Parathyroid adenoma (tissue), 2 donors: ENCODE results near the gene DOCK2.

ENCODE experiments used
- H2AFZ ChIP-seq: fragments of 300-600 bp; sonication (generic); one replicate; pipeline ENCODE4 v1.7.0; 2017; ENCODE audit warnings: antibody characterized with exemption, mild to moderate bottlenecking
- H3K27ac ChIP-seq: fragments of 300-600 bp; sonication (generic); one replicate; pipeline ENCODE4 v1.7.0; 2017
- H3K27me3 ChIP-seq: fragments of 300-600 bp; sonication (generic); one replicate; pipeline ENCODE4 v1.7.0; 2017; ENCODE audit warnings: low read length; ENCODE audit not compliant: control insufficient read depth, insufficient read depth
- H3K36me3 ChIP-seq: fragments of 300-600 bp; sonication (generic); one replicate; pipeline ENCODE4 v1.7.0; 2017; ENCODE audit warnings: low read length; ENCODE audit not compliant: control insufficient read depth, insufficient read depth
- H3K4me1 ChIP-seq: fragments of 300-600 bp; sonication (generic); one replicate; pipeline ENCODE4 v1.7.0; 2017; ENCODE audit warnings: control low read depth
- H3K4me2 ChIP-seq: fragments of 300-600 bp; sonication (generic); one replicate; pipeline ENCODE4 v1.7.0; 2017; ENCODE audit warnings: low read length
- H3K4me3 ChIP-seq: fragments of 300-600 bp; sonication (generic); one replicate; pipeline ENCODE4 v1.7.0; 2017; ENCODE audit warnings: low read depth, low read length
- H3K79me2 ChIP-seq: fragments of 300-600 bp; sonication (generic); one replicate; pipeline ENCODE4 v1.7.0; 2017; ENCODE audit warnings: control low read depth
- H3K9ac ChIP-seq: fragments of 300-600 bp; sonication (generic); one replicate; pipeline ENCODE4 v1.7.0; 2017; ENCODE audit warnings: mild to moderate bottlenecking
- H3K9me3 ChIP-seq: fragments of 300-600 bp; sonication (generic); one replicate; pipeline ENCODE4 v1.7.0; 2017; ENCODE audit warnings: low read length; ENCODE audit not compliant: control insufficient read depth
- CTCF ChIP-seq: fragments of 300-600 bp; sonication (generic); IDR thresholded peaks from one replicate; pipeline ENCODE4 v1.7.0; 2017; ENCODE audit warnings: antibody characterized with exemption, mild to moderate bottlenecking
- donor health status: primary hyperparathyroidism.

DOCK2 gene

GRCh38 chr5:169757016-169757415 is 119.9 kb downstream of the DOCK2 start:
- H3K27me3 ChIP-seq = no peaks in the 10 kb centered on the region
- H3K9ac ChIP-seq = no peak overlapping the region
- no peaks in the 10 kb centered on the region for H3K36me3 ChIP-seq
- no peak overlapping the region for H3K4me2 ChIP-seq
- no peaks in the 10 kb centered on the region for H3K4me1 ChIP-seq
- no peaks in the 10 kb centered on the region for H3K79me2 ChIP-seq
- no peak overlapping the region for H2AFZ ChIP-seq
- H3K27ac ChIP-seq = no peak overlapping the region
- H3K4me3 ChIP-seq = no peak overlapping the region
- no peaks in the 10 kb centered on the region for H3K9me3 ChIP-seq
- TF ChIP-seq CTCF = no peak

GRCh38 chr5:169758886-169759285 is 121.8 kb downstream of the DOCK2 start:
- no peak overlapping the region for H3K27ac ChIP-seq
- no peaks in the 10 kb centered on the region for H3K79me2 ChIP-seq
- no peaks in the 10 kb centered on the region for H3K36me3 ChIP-seq
- H3K27me3 ChIP-seq = no peaks in the 10 kb centered on the region
- no peaks in the 10 kb centered on the region for H3K4me1 ChIP-seq
- H3K9me3 ChIP-seq = no peaks in the 10 kb centered on the region
- no peak for TF ChIP-seq CTCF
- H3K4me3 ChIP-seq = no peak overlapping the region
- no peak overlapping the region for H3K4me2 ChIP-seq
- H2AFZ ChIP-seq = no peak overlapping the region
- H3K9ac ChIP-seq = no peak overlapping the region

- no peak overlapping the region for H3K27ac ChIP-seq
- no peak overlapping the region for H2AFZ ChIP-seq
- H3K36me3 ChIP-seq = no peaks in the 10 kb centered on the region
- no peaks in the 10 kb centered on the region for H3K79me2 ChIP-seq
- no peak overlapping the region for H3K4me3 ChIP-seq
- H3K4me1 ChIP-seq = peaks cover 2% of the 10 kb centered on the region
- H3K9me3 ChIP-seq = no peaks in the 10 kb centered on the region
- H3K27me3 ChIP-seq = no peaks in the 10 kb centered on the region
- no peak overlapping the region for H3K4me2 ChIP-seq
- no peak for TF ChIP-seq CTCF
- no peak overlapping the region for H3K9ac ChIP-seq
Observed at GRCh38 chr5:169760229-169760628, 123.2 kb downstream of the DOCK2 start.

GRCh38 chr5:169762338-169763095 is 125.4 kb downstream of the DOCK2 start:
- H3K9ac ChIP-seq = no peak overlapping the region
- H3K9me3 ChIP-seq = no peaks in the 10 kb centered on the region
- no peak overlapping the region for H3K4me3 ChIP-seq
- H3K4me1 ChIP-seq = peaks cover 4% of the 10 kb centered on the region
- H3K4me2 ChIP-seq = no peak overlapping the region
- H3K79me2 ChIP-seq = no peaks in the 10 kb centered on the region
- no peak overlapping the region for H2AFZ ChIP-seq
- no peak for TF ChIP-seq CTCF
- no peaks in the 10 kb centered on the region for H3K36me3 ChIP-seq
- no peaks in the 10 kb centered on the region for H3K27me3 ChIP-seq
- no peak overlapping the region for H3K27ac ChIP-seq
